SIG-M5 treated with dmso at 0.1 percent for 504 hours (cell line): Measurements from ENCODE around the gene CRHR2.

Experiments used
- DNase-seq: peaks from one replicate; lab custom pipeline; 2025; ENCODE audit not compliant: unreplicated experiment; lab: John Stamatoyannopoulos, UW

Gene CRHR2

DNA sequence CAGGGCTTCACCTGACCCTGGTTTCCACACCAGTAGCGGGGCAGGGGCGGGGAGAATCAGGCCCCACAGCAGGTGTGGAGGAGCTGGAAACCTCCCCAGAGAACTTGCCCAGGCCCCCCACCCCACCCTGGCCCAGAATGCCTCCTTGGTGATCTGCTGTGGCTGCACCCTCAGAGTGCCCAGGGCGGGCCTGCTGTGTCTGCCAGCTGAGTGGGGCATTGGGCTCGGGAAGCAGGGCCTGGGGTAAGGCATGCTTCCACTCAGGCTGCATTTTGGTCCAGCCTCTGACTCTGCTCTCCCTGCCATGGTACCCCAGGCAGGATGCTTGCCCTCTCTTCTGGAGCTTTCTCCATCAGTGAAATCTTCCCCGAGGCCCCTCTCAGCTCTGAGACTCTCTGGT lies 1.1 kb upstream of the CRHR2 start:
- no peak for DNase-seq

DNA sequence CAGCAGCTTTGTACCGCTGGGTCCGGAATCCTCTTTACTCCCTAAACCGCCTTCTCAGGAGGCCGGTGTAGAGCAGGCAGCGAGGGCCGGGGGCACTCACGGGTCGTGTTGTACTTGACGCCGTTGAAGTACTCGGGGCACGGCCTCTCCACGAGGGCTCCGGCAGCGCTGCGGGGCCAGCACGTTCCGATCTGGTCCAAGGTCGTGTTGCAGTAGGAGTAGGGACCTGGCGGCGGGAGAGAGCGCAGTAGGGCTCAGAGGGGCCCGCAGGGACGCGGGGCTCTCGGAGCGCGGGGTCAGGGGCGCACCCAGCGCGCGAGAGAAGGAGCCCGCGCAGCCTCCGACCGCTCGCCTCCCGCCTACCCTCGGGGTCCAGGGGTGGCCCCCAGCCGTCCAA lies 443 bp downstream of the CRHR2 start:
- no peak for DNase-seq

DNA sequence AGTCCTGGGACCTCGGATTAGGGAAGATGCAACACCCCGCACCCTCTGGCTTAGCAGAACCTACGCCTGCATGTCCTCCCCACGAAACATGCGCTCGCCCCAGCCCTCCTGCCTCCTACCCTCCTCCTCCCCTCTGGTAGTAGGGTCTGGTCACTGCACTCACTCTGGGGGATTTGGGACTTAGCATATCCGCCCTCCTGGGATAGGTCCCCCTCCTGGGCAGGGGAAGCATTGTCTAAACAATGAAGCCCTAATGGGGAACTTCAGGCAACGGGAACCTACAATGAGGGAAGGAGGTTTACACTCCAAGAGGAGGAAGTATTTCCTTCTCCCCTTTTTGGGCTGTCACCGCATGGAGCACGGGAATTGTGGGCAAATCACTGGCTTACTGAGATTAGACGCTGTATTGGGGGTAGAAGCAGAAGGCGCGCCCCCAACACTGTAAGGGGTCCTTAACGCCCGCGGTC lies 892 bp downstream of the CRHR2 start:
- no peak for DNase-seq

DNA sequence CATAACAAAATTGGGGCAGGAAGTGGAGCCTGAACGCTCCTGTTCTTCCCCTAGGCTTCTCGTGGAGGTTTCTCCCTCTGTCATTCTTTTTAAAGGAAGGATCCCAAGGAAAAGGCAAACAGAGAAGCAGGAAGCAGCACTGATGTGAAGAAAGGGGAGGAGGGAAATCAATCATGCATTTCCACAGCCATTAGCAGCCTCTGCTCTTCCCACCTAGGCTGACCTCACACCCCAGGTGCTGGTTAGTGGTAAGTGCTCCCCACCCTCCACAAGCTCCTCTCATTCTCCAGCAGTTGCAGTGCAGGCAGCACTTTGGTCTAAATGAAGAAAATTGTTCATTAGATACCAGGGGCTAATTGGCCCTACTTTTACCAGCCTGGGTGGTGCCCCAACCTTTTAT lies 2.6 kb downstream of the CRHR2 start:
- DNase-seq = no peak

DNA sequence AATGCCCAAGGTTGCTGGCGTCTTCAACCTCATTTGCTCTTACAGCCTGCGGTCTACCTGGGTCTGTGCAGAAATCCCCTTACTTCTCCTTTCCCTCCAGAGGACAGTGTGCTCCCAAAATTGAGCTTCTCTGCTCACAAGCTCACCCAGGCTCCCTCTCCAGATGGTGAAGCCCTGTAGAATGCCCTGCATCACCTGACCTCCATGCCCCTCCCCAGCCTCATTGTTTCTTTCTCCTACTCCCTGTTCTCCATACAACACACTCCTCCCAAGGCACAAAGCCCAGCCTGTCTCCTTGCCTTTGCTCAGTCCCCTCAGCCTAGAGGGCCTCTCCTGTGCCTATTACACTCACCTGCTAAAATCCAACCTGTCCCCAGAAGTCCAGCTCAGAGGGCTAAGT lies 3.5 kb downstream of the CRHR2 start:
- DNase-seq = no peak

DNA sequence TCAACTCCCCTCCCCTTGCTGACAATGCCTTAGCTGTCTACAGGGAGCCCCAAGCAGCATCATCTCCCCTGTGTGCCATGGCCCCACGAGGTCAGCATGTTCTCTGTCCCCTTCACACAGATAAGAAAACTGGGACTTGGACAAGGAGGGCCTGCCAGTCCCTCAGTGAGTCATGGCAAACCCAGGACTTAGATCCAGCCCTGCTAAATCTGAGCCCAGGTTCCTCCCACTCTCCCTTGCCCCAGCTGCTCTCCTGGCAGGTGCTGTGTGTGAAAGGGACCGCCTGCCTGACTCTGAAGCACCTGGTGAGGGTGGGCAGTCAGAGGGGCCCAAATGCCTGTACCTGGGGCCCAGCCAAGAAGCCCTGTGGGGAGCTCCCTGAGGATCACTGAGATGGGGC lies 7.4 kb downstream of the CRHR2 start:
- no peak for DNase-seq

DNA sequence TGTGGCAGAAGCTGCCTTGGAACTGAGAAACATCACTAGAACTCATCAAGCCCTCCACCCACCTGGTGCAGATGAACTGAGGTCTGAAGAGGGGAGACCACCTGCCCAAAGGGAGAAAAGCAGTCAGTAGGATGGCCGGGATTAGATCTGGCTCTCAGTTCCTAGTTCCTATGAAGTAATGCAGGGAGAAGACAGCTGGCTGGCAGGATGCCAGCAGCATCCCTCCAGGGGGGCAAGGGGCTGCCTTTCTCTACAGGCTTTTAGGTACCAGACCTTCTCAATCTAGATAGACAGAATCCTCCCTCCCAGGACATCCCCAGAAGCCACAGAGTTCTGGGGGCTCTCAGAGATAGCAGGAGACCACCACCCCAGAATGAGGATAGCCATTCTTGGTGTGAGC lies 7.8 kb downstream of the CRHR2 start:
- DNase-seq = no peak

DNA sequence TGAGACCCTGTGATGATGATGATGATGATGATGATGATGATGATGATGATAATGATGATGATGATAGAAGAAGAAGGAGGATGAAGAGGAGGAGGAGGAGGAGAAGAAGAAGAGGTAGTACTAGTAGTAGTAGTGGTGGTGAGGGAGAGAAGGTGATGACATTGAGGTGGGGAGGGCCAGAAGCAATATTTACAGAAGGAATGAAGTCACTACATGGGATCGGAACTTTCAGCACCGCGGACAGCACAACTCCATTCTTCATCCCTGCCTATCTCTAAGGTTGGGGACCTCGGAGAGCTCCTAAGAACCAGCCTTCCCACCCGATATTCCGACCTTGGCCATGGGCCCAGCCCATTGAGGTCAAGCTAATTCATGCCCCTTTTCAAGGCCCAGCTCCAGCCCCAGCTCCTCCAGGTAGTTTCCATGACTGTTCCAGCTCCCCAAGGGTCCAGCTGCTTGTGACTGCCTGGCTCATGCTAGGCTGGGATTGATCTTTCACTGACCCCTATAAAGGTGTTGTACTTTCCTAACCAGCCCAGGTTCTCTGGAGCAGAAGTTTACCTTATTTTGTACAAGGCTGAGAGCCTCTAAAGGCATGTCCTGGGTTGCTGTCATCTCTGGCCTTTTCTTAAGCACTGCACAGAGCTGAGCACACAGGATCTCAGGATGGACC lies 10.3 kb downstream of the CRHR2 start:
- peak; percentile 53 for DNase-seq

DNA sequence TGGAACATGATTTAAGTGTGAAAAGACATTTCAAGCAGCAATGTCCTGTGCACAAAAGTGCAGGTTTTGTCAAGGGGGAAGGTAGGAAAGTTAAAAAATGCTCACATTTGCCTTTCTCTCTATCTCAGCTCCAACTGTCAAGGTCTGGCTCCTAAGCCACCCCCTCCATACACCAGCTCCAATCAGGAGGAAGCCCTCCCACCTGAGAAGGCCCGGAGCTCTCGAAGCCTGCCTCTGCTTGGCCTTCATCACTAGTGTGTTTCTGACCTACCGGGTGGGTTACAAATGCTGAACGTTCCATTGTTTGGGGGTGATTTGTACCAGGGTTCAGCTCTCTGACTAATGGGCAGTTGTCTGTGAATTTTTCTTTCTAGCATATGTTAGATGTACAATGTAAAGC lies 14.2 kb downstream of the CRHR2 start:
- no peak for DNase-seq

DNA sequence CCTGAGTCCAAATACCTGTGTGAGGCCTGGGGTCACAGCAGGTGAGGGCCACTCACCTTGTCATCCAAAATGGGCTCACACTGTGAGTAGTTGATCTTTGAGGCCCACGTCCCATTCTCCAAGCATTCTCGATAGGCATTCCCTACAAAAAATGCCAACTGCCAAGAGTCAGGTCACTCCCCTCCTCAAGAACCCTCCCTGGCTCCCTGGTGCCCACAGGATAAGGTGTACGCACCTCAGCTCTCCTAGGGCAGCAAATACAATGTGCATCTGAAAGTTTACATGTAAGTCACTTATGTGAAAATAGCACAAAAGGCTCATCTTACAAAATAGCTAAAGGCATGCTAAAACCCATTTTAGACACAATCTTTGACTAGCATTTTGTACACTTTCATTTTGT lies 15.1 kb downstream of the CRHR2 start:
- DNase-seq = no peak

DNA sequence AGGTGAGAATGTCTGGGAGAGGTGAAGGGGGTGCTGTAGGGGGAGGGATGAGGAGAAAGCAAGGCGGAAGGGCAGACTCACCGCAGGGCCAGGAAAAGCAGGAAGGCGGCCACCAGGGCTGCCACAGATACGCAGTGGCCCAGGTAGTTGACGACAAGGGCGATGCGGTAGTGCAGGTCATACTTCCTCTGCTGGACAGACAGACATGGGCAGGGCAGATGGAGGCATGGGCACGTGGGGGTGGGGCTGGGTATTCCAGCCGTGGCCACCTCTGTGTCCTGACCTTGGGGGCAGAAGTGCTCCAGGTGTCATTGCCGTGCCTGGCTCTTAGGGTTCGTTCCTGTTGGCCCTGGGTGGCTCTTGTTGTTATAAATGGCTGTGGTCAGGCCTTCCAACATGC lies 16.8 kb downstream of the CRHR2 start:
- DNase-seq = no peak

DNA sequence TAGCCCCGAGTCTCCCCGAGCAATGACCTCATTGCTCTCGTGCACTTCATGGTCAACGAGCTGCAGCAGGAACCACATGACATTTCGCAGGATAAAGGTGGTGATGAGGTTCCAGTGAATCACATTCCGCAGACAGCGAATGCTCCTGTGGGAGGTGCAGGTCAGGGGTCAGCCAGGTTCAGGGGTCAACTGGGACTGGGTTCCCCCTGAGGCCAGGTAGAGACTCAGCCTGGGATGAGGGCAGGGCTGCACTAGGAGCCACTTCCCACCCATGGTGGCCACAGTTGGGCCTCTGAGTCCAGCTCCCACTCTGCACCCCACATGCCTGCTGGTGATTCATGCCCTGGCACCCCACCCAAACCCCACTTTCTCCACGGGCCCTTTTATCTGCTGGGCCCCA lies 17.2 kb downstream of the CRHR2 start:
- DNase-seq = no peak

DNA sequence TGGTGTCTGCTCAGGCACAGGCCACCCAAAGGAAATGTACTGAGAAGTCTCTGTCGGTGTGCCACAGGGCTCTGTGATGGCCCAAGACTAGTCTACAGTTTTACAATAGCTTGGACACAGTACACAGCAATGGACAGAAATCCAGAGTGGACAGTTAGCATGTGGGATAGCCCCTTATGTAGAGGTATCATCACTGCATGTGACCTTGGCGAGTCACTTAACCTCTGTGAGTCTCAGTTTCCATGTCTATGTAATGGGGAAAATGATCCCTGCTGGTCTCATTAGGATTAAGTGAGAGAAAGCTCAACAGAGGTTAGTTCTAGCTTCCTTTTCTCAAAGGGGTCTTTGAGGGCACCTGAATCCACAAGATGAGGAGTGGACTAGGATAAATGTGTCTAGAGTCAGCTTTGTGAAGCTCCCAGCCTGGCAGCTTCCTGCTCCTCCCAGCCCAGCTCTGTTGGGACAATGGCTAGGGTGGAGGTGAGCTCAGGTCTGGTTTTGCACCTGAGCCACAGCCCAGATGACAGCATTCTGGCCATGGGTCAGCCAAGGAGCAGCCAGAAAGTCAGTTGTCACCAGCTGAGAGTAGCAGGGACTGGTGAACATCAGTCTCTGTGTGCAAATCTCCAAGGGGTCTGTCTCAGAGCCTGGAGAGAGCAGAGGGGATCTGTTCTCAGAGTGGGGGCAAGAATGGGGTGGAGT lies 17.9 kb downstream of the CRHR2 start:
- DNase-seq = no peak

DNA sequence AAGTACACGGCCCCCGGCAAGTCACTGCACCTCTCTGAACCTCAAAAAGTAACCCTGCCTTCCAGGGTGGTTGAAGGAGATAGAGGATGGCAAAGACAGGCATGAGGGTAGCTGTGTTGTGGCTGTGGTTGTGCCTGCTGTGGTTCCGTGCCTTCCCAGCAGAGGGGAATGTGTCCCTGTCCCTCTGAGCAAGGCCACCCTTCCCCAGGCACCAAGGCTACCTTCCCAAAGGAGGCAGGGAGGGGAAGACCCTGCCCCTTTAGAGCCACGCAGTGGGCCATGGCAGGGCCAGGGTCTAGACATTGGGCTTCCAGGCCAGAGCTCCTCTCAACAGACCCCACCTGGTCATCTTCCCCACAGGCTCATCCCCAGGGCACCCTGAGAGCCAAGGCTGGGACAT lies 18.8 kb downstream of the CRHR2 start:
- DNase-seq = no peak

DNA sequence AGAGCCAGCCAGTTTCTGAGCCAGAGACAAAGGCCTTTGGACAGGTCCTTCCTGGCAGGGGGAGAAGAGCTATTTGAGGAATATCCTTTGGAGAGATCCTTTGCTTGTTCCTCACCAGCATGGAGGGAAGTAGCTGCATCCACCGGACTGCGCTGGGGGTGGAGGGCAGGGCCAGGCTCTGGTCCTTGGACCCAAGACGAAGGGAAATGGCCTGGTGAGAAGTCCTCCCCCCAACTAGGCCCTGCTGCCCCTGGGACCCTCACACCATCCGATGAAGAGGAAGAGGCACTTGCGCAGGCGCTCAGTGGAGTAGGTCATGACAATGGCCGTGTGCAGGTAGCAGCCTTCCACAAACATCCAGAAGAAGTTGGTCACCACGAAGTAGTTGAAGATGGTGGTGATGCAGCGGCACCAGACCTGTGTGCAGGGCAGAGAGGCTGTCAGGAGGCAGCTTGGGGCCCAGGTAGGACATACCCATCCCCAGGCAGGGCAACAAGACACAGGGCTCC lies 19.8 kb downstream of the CRHR2 start:
- no peak for DNase-seq

DNA sequence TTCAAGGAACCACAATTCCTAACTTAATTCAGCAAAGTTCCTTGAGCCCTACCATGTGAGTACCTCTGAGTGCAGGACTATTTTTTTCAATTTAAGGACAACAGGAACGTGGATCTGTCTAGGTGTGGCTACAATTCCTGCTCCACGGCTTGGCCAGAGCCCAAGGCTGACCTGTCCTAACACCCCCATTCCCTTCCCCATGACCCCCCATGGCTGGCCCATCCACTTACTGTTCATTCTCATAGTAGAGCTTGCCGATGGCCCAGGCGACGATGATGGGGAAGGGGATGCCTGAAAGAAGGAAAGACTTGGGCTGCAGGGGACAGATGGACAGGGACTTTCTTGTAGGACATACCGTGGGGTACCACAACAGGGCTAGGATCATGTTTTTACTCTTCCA lies 20.3 kb downstream of the CRHR2 start:
- no peak for DNase-seq

DNA sequence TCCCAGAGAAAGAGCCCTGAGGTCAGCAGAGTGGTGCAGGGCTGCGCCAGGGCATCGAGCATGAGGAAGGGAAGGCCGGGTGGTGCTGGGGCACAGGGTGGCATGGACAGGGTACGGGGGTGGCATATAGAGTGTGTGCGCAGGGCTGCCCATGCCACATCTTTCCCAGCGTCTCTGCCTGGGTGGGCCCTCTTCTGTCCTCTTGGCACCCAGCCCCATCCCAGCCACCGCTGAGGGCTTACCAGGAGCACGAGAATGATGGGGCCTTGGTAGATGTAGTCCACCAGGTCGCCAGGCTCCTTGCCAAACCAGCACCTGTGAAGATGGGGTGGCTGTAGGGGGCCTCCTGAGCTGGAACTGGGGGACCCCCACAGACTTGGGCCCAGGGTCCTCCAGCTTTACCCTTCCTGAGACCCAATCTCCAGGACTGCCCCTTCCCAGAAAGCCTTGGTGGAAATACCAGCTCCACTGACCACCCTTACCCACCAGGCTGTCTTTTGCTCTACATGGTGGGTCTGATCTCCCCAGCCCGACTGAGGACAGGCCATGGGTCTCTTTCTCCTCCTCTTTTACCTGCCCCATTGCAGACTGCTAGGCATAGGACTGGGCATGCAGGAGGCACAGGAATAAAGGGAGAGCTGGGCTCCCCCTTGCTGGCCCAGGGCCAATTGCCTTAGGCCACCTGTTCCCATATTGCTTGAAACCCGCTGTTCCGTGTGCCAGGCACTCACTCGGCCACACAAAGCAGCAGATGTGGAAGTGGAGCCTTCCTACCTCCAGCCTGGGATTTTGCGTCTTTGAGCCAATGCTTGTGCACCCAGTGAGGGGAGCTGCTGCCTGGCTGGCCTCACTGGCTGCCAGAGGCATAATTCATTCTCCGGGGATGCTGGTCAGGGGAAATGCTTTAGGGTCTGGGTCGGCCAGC lies 21.7 kb downstream of the CRHR2 start:
- no peak for DNase-seq

DNA sequence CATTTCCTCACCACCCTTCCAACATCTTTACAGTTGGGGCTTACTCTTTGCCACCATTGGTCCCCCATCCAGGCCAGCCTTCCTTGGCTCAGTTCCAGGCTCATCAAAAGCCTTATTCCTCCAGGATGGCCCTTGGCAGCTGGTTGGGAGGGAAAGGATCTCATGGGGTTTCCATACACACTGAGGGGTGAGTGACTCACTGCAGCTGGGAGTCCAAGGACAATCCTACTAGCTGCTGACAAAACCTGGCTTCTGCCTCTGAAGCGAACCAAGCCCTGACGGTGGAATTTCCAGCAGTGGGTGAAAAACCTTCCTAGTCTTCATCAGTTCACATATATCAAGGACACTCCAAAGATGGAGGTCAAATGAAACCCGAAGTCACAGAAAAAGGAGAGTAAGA lies 22.9 kb downstream of the CRHR2 start:
- DNase-seq = no peak

DNA sequence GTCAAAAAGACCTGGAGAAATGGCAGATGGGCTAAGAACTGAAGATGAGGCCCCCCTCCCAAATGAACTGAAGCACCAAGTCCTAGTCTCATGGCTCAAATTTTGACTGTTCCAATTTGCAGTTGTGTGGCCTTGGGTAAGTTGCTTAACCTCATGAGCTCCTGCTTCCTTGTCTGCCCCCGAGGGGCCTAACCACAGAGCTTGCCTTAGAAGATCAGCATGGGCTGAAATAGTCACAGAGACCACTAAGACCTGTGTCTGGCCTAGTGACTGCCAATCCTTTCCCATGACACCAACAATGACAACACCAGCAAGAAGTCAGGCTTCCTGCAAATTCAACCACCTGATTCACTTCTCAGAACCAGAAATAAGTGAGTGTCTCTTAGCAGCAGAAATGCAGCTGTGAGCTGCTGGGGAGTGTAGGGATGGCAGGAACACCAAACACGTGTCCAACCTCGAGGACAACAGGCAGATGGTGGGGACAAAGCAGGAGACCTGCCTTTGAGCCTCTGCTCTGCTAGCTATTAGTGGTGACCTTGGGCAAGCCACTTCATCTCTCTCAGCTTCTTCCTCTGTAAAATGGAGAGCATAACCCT lies 23.7 kb downstream of the CRHR2 start:
- peak; percentile 94 for DNase-seq

DNA sequence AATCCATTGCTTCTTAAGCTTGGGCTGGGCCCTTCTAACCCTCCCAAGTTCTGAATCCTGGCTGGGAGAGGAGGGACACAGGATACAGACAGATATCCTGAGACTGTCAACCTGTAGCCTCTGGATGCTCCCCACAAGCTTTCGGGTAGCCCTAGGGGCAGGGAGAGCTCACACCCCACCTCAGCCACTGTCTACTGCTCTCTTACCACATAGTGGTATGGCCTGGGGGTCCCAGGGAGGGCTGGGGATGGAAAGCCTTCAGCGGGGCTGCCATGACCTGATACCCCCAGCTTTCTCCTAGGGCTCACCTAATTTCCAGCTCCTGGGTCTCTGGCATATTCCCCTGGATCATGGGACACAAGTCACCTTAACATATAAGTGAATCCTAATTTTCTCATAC lies 25.1 kb downstream of the CRHR2 start:
- no peak for DNase-seq
